DMS53 treated with DMSO at 0.1 percent for 48 hours (cell line): ENCODE results near the gene IFNA6.

Experiments
- DNase-seq: peaks from one replicate; lab custom pipeline; 2025; ENCODE audit not compliant: unreplicated experiment; lab: John Stamatoyannopoulos, UW

IFNA6 gene

DNA sequence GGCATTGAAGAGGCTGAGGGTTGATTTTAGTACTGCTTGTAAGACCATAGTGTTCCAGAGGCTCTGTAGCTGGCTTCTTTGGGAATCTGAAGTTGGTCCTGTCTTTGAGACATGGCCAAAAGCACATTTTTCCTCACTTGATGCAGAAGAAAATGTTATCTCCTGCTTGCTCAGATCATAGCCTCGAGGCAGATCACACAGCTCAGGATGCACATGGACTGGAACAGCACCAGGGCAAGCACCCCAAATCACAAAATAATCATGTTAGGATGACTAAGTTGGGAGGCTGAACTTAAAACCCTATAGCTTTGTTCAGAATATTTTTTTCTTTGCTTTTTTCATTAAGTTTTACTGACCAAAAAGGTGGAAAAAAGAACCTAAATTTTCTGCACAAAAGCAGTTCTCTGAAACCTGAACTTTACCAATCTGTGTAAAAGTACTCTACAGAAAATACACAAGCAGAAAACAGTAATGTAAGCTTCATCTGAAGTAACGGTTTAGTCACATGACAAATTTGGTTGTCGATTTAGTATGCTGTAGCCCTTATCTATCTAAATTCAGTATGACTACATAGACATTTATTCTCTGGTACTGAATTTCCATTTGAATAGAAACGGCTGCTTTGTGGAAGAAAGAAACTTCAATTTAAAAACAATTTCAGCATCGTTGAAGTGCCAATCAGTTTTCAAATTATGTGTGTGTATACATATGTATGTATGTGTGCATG, 18.8 kb downstream of the IFNA6 start:
- DNase-seq, result no peak

DNA sequence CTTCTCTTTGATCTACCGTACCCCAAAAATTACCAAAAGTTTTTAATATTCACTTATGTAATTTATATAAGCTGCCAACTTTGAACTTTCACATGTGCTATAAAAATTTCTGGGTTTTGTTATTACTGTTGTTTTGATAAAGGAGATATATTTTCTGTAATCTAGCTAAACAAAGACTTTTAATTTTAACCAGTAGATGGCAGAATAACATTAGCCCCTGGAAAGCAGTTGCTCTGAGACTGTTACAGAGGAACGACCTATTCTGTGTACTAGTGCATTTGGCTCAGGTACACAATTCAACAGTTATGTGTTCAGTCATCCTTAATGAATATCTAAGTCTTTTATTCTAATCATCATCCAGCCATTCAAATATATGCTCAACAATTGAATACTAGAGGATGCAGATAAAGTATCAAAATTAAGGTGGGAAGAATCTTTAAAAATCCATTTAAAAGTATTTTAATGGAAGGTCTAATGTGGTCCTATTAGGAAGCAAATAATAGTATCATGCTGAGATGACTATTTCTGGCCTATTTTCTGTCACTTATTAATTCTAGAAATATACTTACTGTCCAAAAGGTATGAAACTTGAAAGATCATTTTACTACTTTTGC, 24.1 kb downstream of the IFNA6 start:
- DNase-seq, result peak; percentile 52

- no peak for DNase-seq
These were observed 26.6 kb downstream of the IFNA6 start for GRCh38 chr9:21324047-21324446.

- no peak for DNase-seq
These were observed 27.7 kb downstream of the IFNA6 start for GRCh38 chr9:21322911-21323461.

DNA sequence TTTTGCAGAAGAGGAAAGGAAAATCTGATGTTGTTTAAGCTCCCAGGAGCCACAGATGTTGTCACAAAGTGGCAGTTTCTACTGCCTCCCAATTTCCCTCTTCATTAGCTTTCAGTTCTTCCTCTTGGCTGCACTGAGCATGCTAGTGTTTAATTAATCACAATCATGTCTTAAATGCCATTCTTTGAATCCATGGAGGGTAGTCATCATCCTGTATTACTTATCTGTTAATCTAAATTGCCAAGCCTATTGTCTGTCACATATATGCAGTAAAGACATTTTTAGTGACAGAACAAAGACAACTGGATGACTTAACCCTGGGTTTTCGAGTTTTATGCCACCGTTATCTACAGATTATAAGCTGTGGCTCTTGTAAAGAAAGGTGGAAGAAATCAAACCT, 30.2 kb downstream of the IFNA6 start:
- DNase-seq, result no peak

DNA sequence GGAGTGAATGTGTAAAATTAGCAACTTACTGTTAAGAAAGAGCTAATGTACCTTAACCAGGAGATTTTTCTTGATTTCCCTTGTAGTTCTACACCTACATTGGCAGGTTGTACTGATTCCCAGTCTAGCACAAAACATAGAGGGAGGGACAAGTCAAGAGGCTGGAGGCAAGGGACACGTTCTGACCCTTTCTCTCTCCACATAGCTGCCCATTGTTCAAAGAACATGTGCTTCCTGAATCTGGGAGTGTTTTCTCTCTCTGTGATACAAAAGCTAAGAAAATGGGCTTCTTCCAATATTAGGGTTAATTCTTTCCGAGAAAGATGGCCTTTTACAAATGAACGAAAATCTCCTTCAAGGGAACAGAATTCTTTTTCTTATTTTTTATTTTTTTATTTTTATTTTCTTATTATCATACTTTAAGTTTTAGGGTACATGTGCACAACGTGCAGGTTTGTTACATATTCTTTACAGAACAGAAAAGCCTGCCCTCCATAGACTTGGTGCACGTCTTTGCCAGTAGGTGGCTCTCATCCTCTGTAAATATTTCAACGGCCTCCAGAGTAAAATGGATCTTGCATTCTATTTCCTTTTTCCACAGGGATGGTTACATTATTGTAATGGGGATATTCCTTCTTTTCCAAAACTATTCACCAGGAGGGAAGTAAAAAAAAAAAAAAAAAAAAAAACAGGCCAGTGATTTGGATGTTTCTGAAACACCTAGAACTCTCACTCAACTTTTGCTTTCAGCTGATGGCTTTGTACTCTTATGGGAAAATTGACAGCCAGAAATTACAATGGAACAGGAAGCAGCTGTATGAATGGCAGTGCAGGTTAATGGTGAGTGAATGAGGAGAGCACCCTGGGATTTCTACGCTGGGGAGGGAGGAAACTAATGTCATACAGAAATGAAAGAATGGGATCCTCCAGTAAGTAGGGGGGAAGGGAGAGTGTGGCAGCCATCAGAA, 32.4 kb downstream of the IFNA6 start:
- peak; percentile 49 for DNase-seq

GRCh38 chr9:21316860-21317259, 33.8 kb downstream of the IFNA6 start:
- no peak for DNase-seq

- DNase-seq, result no peak
These were observed 34.5 kb downstream of the IFNA6 start for GRCh38 chr9:21316032-21316842.

- no peak for DNase-seq
These were observed 36.5 kb downstream of the IFNA6 start for GRCh38 chr9:21314152-21314551.

DNA sequence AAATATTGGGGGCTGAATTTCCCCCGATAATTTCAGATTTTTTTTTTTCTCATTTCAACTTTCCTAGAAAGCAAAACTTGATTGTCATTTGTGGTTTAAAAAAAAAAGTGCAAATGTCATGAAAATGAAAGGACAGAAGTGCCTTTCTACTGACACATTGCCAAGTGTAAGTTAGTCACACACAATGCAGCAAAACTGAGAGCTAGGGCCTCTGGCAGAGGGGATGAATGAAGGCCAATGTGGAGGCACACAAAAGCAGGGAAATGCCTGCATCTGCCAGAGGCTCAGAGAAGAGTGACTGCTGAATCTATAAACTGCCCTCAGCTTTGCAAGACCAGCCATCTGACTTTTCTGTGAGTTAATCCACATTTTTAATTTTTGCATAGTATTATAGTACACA, 38.8 kb downstream of the IFNA6 start:
- DNase-seq, result no peak

DNA sequence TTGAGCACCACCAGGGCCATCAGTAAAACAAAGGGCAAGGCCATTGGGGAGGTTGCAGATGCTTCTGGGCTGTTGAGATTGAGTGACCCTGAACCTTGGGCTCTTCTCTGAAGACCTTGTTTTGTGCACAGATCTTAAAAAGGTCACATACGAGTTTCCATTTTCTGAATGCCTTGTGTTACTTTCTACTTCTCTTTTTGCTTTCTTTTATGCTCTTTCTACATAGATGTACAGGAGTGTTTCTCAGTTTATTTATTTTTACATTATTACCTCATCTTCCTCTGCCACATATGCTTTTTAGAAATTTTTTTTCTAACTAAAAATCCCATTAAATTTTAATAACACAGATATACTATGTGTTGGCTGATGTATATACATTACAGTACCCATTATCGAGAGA, 45.5 kb downstream of the IFNA6 start, which contains the start of gene IFNA5:
TSS of gene IFNA5 (minus strand) at position 101 of the 400 bp plus-strand sequence. CDS start at position 44, 57 bp downstream.
- no peak for DNase-seq
